Urothelium cell line (cell line): ENCODE results near the gene COG2.
A peak's percentile ranks its signal among the peaks of the same experiment; 100 is the strongest.

Experiments
- DNase-seq: peaks from one replicate; pipeline ENCODE4 v3.0.0; 2011; ENCODE audit warnings: low spot score, mixed read lengths
- FAIRE-seq: peaks from 2 replicates; lab custom pipeline; 2011; peaks lifted over from hg19 to GRCh38; lab: Jason Lieb, UNC

Gene COG2

DNA sequence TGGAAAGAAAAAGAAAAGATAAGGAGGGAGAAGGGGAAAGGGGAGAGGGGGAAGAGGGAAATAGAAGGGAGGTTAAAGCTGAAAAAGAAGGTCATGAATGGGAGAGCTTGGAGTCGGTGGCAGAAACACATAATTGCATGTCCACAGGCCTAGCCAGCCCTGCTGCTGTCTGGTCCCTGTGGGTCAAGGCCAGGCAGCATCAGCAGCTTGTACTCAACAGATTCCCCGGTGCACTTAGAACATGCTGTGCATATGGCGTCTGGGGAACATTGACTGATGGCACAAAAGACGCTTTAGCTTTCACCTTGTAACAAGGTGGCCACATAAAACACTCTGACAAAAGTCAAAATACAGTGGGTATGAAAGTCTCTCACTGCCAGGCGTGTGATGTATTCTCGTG lies 25.9 kb downstream of the COG2 start:
- DNase-seq (no peak), FAIRE-seq (no peak)

DNA sequence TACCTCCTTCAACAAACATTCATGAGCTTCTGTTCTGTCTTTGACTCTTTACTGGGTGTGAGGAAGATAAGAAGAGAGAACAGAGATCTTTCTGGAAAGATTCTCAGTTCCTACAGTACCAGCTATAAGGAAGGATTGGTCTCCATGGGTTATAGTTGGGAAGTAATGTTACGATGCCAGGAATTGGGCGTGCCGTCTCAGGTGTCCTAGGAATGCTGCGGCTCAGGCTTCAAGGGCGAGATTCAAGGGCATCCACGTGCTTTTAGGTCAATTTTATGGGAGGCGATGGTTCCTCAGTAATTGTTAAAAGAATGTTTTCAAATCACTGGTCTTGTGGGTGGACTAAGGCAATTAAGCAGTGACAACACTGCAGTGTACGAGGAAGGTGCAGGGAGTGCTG lies 27.3 kb downstream of the COG2 start:
- DNase-seq (no peak), FAIRE-seq (no peak)

GRCh38 chr1:230674581-230674980 lies 32.3 kb downstream of the COG2 start:
- FAIRE-seq, result no peak
- DNase-seq, result no peak

- DNase-seq (no peak), FAIRE-seq (no peak)
Measured at GRCh38 chr1:230677200-230677599, 34.9 kb downstream of the COG2 start.

DNA sequence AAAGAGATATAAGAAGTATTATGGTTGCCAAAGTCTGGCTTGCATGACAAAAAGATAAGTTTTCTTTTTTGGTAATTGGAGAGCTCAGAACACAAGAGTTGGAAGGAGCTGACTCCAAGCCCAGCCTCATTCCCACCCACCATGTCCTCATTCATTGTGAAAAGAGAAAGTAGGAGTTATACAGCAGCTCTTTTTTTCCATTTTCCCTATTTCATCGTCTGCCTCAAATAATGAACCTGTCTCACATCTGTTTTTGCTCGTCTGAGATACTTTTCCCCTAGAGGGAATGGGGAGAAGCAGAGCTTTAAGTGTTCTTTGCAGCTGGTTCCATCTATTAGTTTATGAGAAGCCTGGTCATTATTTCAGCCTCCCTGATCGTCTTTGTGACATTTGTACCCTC lies 36.9 kb downstream of the COG2 start:
- DNase-seq, result no peak
- FAIRE-seq, result no peak

GRCh38 chr1:230679825-230680224 lies 37.5 kb downstream of the COG2 start:
- no peak for FAIRE-seq
- no peak for DNase-seq

- DNase-seq (no peak), FAIRE-seq (no peak)
Measured at GRCh38 chr1:230680300-230681025, 38.2 kb downstream of the COG2 start.

DNA sequence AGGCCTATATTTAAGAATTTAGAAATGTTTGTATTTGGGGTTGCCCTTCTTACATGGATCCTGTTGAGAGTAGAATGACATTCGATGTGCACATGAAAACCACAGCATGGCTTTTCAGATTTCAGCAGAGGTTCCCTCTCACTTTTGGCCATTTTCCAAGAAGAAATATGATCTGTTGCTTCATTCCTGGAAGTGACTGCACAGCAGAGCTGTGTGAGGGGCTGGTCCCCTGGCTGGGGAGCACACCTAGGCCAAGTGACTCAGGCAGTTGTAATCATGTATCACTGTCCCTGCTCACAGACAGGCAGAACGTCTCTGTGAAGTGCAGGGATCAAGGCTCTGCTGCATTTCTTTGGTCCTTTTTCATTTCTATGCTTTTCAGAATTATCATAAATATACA lies 39.3 kb downstream of the COG2 start:
- peak; percentile 73 for DNase-seq
- no peak for FAIRE-seq

DNA sequence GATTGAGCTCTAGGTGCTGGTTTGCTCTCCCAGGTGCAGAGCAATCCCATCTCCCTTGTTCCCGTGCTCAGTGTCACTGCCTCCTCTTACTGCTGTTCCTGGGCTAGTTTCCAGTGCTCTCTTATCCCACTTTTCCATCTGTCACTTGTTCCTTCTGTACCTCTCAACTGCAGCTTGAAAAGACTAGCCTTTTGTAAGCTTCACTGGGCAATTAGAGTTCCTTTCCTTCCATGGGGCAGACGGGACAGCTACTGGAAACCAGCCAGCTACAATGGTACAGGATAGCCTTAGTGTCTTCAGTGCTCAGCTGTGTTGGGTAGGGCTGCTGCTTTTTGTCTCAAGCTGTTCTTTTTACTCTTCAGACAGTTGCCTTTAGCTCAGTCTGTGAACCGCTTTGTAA lies 40.0 kb downstream of the COG2 start:
- DNase-seq (no peak), FAIRE-seq (no peak)

DNA sequence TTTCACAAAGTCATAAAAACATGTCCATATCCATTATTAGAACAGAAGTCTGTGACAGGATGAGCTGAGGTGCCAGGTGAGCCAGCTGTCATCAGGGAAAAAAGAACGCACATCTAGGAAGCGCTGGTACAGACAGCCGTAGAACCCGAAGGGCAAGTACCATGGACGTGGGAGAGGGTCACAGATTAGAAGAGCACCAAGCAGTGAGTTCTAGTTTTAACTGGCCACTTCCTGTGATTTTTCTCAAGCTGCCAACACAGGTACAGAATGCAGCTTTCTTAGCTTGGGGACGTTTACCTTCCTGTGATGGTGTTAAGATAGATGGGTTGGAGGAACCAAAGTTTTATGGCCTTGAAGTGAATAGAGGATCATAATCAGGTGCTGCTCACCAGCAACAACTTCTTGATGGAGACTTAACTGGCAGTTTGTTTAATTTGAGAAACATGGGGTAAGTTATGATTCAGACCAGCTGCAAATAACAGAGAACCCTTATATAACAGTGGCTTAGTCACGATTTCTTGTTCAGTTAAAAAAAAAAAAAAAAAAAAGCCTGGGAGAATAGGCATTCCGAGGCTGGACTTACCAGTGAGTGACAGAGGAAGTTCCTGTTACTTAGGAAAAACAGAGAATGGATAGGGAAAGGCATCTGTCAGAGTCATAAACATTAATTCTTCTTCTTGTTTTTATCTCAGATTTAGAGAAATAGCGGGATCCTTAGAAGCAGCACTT lies 40.8 kb downstream of the COG2 start:
- FAIRE-seq (no peak), DNase-seq (peak; percentile 14)

- DNase-seq (peak; percentile 26), FAIRE-seq (no peak)
Measured at GRCh38 chr1:230684146-230684545, 41.9 kb downstream of the COG2 start.

- FAIRE-seq (no peak), DNase-seq (no peak)
Measured at GRCh38 chr1:230684998-230685397, 42.7 kb downstream of the COG2 start.

- DNase-seq, result no peak
- no peak for FAIRE-seq
Measured at GRCh38 chr1:230686747-230687146, 44.5 kb downstream of the COG2 start.

GRCh38 chr1:230690101-230690500 lies 47.8 kb downstream of the COG2 start:
- DNase-seq, result no peak
- no peak for FAIRE-seq

GRCh38 chr1:230691615-230692014 lies 49.3 kb downstream of the COG2 start:
- DNase-seq (no peak), FAIRE-seq (no peak)

- FAIRE-seq (no peak), DNase-seq (no peak)
Measured at GRCh38 chr1:230693221-230693620, 50.9 kb downstream of the COG2 start.

- FAIRE-seq, result no peak
Measured at GRCh38 chr1:230693777-230694176, 51.5 kb downstream of the COG2 start.

DNA sequence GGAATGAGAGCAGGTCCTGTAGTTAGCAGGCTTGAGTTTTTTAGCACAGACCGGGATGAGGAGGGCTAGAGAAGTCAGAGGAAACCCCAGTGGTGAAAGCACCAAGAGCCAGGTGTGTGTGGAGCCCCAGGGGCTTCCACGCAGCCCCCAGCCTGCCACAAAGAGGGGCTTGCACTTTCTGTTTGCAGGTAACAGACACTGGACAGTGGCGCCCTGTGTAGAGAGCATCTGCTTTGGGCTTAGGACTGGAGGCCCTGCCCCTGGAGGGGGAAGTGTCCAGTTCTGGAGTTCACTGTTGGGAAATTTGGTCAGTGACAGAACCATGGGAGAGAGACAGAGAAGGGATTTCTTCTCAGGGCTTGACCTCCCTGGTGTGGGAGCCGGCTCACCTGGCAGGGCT lies 52.2 kb downstream of the COG2 start:
- FAIRE-seq (no peak), DNase-seq (no peak)

More at GRCh38 chr1:230693777-230694176, 51.5 kb downstream of the COG2 start:
- DNase-seq, result no peak

DNA sequence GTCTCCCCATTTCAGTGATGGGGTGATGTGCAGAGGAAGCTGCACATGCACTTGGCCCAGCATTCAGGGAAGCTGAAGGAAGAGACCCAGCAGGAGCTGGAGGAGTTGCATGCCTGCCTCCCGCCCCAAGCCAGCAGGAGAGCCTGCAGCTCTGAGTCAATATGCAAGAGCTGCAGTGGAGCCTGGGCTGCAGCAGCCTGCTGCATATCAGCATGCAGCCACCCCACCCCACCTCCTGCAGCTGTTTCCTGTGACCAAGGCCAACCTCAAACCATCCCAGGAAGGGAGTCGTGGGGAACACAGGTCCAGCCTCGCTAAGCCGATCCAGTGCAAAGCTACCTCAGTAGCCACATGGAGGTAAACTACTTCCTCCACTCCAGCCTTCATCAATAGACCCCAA lies 52.7 kb downstream of the COG2 start:
- FAIRE-seq (no peak), DNase-seq (no peak)

GRCh38 chr1:230696218-230696617 lies 53.9 kb downstream of the COG2 start:
- no peak for FAIRE-seq
- DNase-seq, result no peak

- no peak for DNase-seq
- no peak for FAIRE-seq
Measured at GRCh38 chr1:230696722-230697437, 54.6 kb downstream of the COG2 start.

DNA sequence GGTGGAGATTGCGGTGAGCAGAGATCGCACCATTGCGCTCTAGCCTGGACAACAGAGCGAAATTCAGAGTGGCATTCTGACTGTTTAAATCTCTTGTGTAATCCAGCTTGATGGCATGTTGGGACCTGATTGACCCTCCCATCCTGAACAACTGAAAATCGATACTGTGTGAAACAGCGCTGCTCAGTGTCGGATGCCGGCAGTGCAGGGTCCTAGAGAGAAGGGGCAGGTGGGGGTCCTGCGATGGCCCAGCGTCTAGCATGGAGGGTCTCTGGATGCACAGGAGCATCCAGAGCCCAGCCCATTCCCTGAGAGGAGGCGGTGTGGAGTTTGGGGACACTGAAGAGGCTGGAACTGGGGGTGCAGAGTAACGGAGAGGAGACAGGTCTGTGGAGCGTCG lies 55.8 kb downstream of the COG2 start:
- FAIRE-seq (no peak), DNase-seq (no peak)
